Measurements from ENCODE around the gene CHST8. TPM values are rescaled to one million over a fixed set of nuclear protein-coding genes. Genes with fewer than 3 reads are reported as not detected.

The CHST8 gene
- total RNA-seq, 1 experiment from 2014 or later, result 33.5 TPM

DNA sequence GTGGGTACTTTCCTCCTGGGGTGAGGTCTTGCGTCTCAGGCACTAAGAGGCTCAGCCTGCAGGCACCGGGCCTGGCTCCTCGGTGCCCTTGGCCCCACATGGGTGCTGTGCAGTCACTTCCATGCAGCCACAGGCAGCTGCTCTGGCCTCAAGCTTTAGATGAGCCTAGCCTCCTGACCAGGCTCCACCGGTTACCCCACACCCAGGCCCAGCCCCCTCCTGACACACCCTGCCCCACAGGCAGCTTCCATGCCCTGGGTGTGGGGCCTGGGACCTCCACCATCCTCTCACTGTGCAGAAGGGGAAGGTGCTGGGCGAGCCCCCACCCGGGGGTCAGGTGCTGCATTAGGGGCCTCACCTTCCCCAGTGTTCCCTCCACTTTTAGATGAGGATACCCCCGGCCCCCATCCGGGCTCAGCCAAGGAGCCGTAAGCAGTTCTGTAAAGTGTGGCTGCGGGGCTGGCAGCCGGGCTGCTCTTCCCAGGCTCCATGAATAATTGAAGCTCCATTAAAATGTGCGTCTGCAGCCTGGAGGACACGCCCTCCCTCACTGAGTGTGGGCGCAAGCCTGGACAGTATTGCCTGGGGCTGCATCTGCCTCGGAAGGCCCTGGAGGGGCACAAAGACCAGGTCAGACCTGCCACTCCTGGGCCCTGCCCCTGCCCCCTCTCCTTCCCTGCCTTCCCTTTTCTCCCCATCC, 102.4 kb downstream of the CHST8 start:
- no peak for ATAC-seq
- Mint-ChIP-seq H3K9me3 (no peaks in the 10 kb centered on the region), H3K36me3 (peaks cover 3% of the 10 kb centered on the region; the same call in 1 of the 2 replicates), H3K4me1 (no peaks in the 10 kb centered on the region), H3K27me3 (ENCODE audit: low read depth) (no peaks in the 10 kb centered on the region), H3K4me3 (no peak overlapping the region), H3K27ac (no peak overlapping the region)
- TF ChIP-seq CBFB (CRISPR knock-in tag; IDR thresholded peaks at IDR 0.05; ENCODE audit: low read depth) (no peak), NR3C1 (CRISPR knock-in tag; conservative IDR thresholded peaks at IDR 0.05; ENCODE audit: low read depth) (no peak), FOXJ3 (CRISPR knock-in tag; IDR thresholded peaks at IDR 0.05; ENCODE audit: borderline replicate concordance) (no peak), ATF1 (CRISPR knock-in tag; IDR thresholded peaks at IDR 0.05) (no peak), TP53 (CRISPR knock-in tag; IDR thresholded peaks at IDR 0.05) (no peak), ZNF121 (CRISPR knock-in tag; IDR thresholded peaks at IDR 0.05) (no peak), GTF2I (CRISPR knock-in tag; conservative IDR thresholded peaks at IDR 0.05) (no peak), SP1 (CRISPR knock-in tag; conservative IDR thresholded peaks at IDR 0.05) (no peak), MXD4 (CRISPR knock-in tag; IDR thresholded peaks at IDR 0.05; ENCODE audit: borderline replicate concordance) (no peak), MYBL2 (CRISPR knock-in tag; IDR thresholded peaks at IDR 0.05) (no peak), NFATC4 (CRISPR knock-in tag; IDR thresholded peaks at IDR 0.05) (no peak)
- TF ChIP-seq, protein P1, sequence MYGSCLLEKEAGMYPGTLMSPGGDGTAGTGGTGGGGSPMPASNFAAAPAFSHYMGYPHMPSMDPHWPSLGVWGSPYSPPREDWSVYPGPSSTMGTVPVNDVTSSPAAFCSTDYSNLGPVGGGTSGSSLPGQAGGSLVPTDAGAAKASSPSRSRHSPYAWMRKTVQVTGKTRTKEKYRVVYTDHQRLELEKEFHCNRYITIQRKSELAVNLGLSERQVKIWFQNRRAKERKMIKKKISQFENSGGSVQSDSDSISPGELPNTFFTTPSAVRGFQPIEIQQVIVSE (CRISPR knock-in tag; IDR thresholded peaks at IDR 0.05; ENCODE audit: borderline replicate concordance), result no peak
- TF ChIP-seq, protein P2, sequence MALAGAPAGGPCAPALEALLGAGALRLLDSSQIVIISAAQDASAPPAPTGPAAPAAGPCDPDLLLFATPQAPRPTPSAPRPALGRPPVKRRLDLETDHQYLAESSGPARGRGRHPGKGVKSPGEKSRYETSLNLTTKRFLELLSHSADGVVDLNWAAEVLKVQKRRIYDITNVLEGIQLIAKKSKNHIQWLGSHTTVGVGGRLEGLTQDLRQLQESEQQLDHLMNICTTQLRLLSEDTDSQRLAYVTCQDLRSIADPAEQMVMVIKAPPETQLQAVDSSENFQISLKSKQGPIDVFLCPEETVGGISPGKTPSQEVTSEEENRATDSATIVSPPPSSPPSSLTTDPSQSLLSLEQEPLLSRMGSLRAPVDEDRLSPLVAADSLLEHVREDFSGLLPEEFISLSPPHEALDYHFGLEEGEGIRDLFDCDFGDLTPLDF (CRISPR knock-in tag; IDR thresholded peaks at IDR 0.05), result no peak
- TF ChIP-seq, protein P3, sequence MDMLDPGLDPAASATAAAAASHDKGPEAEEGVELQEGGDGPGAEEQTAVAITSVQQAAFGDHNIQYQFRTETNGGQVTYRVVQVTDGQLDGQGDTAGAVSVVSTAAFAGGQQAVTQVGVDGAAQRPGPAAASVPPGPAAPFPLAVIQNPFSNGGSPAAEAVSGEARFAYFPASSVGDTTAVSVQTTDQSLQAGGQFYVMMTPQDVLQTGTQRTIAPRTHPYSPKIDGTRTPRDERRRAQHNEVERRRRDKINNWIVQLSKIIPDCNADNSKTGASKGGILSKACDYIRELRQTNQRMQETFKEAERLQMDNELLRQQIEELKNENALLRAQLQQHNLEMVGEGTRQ (CRISPR knock-in tag; IDR thresholded peaks at IDR 0.05), result no peak
- TF ChIP-seq, protein P4, sequence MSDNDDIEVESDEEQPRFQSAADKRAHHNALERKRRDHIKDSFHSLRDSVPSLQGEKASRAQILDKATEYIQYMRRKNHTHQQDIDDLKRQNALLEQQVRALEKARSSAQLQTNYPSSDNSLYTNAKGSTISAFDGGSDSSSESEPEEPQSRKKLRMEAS (CRISPR knock-in tag; IDR thresholded peaks at IDR 0.05), result no peak
- TF ChIP-seq, protein P5, sequence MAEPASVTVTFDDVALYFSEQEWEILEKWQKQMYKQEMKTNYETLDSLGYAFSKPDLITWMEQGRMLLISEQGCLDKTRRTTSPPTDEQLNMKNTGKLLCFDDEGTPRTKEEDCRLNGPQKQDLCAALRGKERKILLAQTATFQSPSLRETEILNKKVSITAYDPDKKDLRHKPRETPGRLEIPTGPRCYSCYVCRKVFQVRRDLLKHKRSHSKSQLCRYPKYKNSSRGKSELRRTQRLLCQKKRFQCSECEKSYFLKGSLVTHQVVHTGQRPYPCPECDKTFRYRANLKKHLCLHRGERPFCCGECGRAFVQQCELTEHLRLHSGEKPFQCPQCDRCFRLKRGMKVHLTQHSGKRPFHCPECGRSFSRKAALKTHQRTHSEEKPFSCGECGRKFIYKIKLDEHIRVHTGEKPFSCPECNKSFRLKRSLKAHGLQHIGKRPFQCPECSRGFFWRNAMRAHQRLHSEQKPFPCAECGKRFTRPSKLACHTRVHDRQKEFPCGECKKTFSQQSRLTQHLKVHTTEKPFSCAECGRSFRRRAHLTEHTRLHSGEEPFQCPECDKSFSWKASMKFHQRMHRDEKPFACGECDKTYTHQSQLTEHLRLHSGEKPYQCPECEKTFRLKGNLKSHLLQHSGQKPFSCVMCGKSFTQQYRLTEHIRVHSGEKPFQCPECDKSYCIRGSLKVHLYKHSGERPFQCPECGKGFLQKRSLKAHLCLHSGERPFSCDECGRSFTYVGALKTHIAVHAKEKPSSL (CRISPR knock-in tag; conservative IDR thresholded peaks at IDR 0.05), result no peak
- TF ChIP-seq, protein P6, sequence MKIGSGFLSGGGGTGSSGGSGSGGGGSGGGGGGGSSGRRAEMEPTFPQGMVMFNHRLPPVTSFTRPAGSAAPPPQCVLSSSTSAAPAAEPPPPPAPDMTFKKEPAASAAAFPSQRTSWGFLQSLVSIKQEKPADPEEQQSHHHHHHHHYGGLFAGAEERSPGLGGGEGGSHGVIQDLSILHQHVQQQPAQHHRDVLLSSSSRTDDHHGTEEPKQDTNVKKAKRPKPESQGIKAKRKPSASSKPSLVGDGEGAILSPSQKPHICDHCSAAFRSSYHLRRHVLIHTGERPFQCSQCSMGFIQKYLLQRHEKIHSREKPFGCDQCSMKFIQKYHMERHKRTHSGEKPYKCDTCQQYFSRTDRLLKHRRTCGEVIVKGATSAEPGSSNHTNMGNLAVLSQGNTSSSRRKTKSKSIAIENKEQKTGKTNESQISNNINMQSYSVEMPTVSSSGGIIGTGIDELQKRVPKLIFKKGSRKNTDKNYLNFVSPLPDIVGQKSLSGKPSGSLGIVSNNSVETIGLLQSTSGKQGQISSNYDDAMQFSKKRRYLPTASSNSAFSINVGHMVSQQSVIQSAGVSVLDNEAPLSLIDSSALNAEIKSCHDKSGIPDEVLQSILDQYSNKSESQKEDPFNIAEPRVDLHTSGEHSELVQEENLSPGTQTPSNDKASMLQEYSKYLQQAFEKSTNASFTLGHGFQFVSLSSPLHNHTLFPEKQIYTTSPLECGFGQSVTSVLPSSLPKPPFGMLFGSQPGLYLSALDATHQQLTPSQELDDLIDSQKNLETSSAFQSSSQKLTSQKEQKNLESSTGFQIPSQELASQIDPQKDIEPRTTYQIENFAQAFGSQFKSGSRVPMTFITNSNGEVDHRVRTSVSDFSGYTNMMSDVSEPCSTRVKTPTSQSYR (CRISPR knock-in tag; IDR thresholded peaks at IDR 0.05), result no peak
- TF ChIP-seq, protein P7, sequence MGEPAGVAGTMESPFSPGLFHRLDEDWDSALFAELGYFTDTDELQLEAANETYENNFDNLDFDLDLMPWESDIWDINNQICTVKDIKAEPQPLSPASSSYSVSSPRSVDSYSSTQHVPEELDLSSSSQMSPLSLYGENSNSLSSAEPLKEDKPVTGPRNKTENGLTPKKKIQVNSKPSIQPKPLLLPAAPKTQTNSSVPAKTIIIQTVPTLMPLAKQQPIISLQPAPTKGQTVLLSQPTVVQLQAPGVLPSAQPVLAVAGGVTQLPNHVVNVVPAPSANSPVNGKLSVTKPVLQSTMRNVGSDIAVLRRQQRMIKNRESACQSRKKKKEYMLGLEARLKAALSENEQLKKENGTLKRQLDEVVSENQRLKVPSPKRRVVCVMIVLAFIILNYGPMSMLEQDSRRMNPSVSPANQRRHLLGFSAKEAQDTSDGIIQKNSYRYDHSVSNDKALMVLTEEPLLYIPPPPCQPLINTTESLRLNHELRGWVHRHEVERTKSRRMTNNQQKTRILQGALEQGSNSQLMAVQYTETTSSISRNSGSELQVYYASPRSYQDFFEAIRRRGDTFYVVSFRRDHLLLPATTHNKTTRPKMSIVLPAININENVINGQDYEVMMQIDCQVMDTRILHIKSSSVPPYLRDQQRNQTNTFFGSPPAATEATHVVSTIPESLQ (CRISPR knock-in tag; IDR thresholded peaks at IDR 0.05), result no peak
- DNase-seq (ENCODE audit: low spot score), result no peak
- CTCF ChIA-PET, result interaction anchor here (0.9 to 1.8 kb wide), 3 partner anchors 10 to 44 kb away, joined by 3 to 8 read pairs (median 3); no protein-coding TSS in a partner anchor
- POLR2A ChIA-PET, result no interaction called here

All from WTC11 (cell line).